NB4 (cell line): ENCODE measurements around the gene FKBP6.

ENCODE experiments used
- DNase-seq: peaks from one replicate; pipeline ENCODE4 v3.0.0; 2010; ENCODE audit warnings: low read depth
- H3K4me3 ChIP-seq: one replicate; pipeline ENCODE4 v1.5.1; 2011; ENCODE audit warnings: mild to moderate bottlenecking, low read depth, low read length, moderate library complexity
- CTCF ChIP-seq: IDR thresholded peaks from one replicate; pipeline ENCODE4 v1.5.1; 2012; ENCODE audit warnings: low read depth, low read length
- MAX ChIP-seq: IDR thresholded peaks from 2 replicates; pipeline ENCODE4 v1.6.1; 2011; ENCODE audit warnings: low read depth, low read length
- MYC ChIP-seq: IDR thresholded peaks from 2 replicates; pipeline ENCODE4 v1.6.1; 2011; ENCODE audit warnings: low read depth, low read length
- POLR2A ChIP-seq: IDR thresholded peaks from 2 replicates; pipeline ENCODE4 v1.6.1; 2011; ENCODE audit warnings: mild to moderate bottlenecking; ENCODE audit not compliant: insufficient read length; ENCODE audit errors: extremely low read depth

FKBP6 gene

GRCh38 chr7:73387221-73387828, 59.4 kb downstream of the FKBP6 start:
- H3K4me3 ChIP-seq = no peak overlapping the region
- no peak for DNase-seq
- TF ChIP-seq POLR2A (no peak), MYC (no peak), MAX (no peak), CTCF (no peak)

GRCh38 chr7:73387908-73388414, 60.0 kb downstream of the FKBP6 start:
- TF ChIP-seq MYC = no peak
- TF ChIP-seq CTCF = no peak
- TF ChIP-seq POLR2A = no peak
- no peak for TF ChIP-seq MAX
- DNase-seq = no peak
- no peak overlapping the region for H3K4me3 ChIP-seq

- no peak for DNase-seq
- no peak overlapping the region for H3K4me3 ChIP-seq
- TF ChIP-seq CTCF (no peak), POLR2A (no peak), MAX (no peak), MYC (no peak)
Measured at GRCh38 chr7:73391396-73391795, 63.4 kb downstream of the FKBP6 start.

- no peak for DNase-seq
- TF ChIP-seq MAX = no peak
- no peak for TF ChIP-seq MYC
- no peak for TF ChIP-seq CTCF
- no peak for TF ChIP-seq POLR2A
- H3K4me3 ChIP-seq = no peak overlapping the region
Measured at GRCh38 chr7:73394422-73394821, 66.5 kb downstream of the FKBP6 start.

- no peak for DNase-seq
- no peak for TF ChIP-seq MAX
- TF ChIP-seq POLR2A = no peak
- TF ChIP-seq CTCF = no peak
- TF ChIP-seq MYC = no peak
- H3K4me3 ChIP-seq = no peak overlapping the region
Measured at GRCh38 chr7:73395538-73396503, 67.9 kb downstream of the FKBP6 start.
